ENCODE measurements around the gene TNNI3. TPM values are rescaled to one million over a fixed set of nuclear protein-coding genes. Genes with fewer than 3 reads are reported as not detected.
"Not testable (repeated sequence)": the region's sequence is repeated elsewhere in the genome, so short reads cannot be mapped to it uniquely, and the experiment has no call there.

The TNNI3 gene
- polyA plus RNA-seq, 1 donor: 1.9 TPM

- no peak for DNase-seq
These were observed 45.2 kb downstream of the TNNI3 start for GRCh38 chr19:55112246-55112776.

DNA sequence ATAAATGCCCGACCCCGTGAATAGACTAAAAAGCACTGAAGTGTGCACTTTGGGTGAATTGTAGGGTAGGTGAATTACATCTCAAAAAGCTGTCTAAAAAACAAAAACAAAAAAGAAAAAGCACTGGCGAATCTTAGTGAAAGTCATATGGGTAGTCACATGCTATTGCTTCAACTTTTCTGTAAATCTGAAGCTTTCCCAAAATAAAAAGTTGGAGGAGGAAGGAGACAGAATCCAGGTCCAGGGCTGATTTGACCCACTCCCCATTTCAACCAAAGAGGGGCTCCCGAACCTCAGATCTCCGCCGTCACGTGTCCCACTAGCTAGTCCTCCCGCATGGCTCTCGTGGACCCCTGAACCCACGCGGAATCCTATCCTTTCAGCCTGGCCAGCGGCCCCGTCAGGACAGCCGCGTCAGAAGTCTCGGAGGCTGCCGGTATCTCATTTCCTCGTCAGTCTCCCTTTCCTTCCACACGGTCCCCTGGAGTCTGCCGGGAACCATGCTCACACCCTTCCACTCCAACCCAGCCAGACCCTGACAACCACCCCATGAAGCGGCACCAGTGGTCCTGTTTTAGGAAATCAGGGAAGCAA, 46.2 kb downstream of the TNNI3 start:
- no peak for DNase-seq

DNA sequence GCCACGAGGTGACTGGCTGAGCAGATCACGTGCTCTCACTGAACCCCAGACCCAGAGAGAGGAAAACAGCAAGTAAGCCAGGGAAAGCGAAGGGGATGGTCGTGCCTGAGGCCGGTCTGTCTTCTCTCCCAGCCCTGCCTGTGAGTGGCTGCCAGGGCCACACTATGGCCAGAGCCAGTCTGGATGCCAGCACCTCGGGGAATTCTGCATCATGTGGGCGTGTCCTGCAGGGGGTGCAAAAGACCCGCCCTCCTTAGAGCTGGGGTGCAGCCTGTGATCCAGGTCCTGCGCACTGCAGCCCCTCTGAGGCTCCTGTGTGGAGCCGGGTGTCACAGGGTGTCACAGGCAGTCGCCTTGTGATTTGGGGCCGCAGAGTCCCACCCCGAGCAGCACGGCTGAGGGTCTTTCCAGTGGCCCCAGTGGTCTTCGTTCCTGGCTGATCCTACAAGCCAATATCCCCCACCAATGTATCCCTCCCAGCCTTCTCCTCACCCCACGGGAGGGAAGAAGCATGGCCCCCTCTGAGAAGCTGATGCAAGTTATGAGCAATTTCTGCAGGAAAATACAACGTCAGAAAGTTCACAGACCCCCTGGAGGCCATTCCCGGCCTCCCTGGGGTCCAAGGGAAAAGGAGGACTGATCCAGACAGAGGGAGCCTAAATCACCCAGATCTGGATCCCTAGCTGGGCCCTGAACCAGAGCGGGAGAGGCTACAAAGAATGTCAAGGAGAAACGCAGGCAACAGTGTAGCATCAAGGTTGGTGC, 47.8 kb downstream of the TNNI3 start:
- no peak for DNase-seq

- not testable (repeated sequence) for DNase-seq
These were observed 50.3 kb downstream of the TNNI3 start for GRCh38 chr19:55107252-55107651.

DNA sequence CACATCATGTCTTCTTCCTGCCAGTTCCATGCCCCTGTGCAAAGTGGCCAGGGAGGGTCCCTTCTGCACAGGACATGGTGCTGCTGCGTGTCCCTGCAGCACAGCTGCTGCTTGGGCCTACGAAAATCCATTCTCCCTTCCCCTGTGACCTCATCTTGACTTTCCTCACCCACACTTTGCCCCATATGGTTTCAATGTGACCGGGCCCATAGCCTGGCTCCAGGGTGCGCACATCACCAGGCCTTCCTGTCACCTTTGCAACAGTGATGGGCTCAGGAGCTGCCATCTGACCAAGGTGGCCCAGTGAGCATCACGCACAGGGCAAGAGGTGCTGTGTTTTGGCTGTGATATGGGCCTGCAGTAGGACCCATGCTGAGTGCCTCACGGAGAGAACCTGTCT, 50.9 kb downstream of the TNNI3 start:
- DNase-seq: no peak

GRCh38 chr19:55105237-55105636, 52.3 kb downstream of the TNNI3 start:
- no peak for DNase-seq

GRCh38 chr19:55103190-55103589, 54.3 kb downstream of the TNNI3 start:
- no peak for DNase-seq

Other genes with a start within 250 kb of the TNNI3 start
- not detected for gene NLRP7, start 210.2 kb downstream of the TNNI3 start, polyA plus RNA-seq (ENCODE audit: insufficient read length)
- gene NLRP2, start 191.4 kb downstream of the TNNI3 start, polyA plus RNA-seq (ENCODE audit: insufficient read length): 0.59 TPM
- 0.15 TPM for gene GP6, start 119.5 kb downstream of the TNNI3 start, polyA plus RNA-seq (ENCODE audit: insufficient read length)
- 14.5 TPM for gene RDH13, start 94.6 kb downstream of the TNNI3 start, polyA plus RNA-seq (ENCODE audit: insufficient read length)
- 2.6 TPM for gene EPS8L1, start 81.9 kb downstream of the TNNI3 start, polyA plus RNA-seq (ENCODE audit: insufficient read length)
- gene PPP1R12C, start 40.1 kb downstream of the TNNI3 start, polyA plus RNA-seq (ENCODE audit: insufficient read length): 74.0 TPM
- gene TNNT1, start 8.5 kb downstream of the TNNI3 start, polyA plus RNA-seq (ENCODE audit: insufficient read length): 516 TPM
- gene DNAAF3, start 8.9 kb upstream of the TNNI3 start, polyA plus RNA-seq (ENCODE audit: insufficient read length): 1.2 TPM
- 0.13 TPM for gene SYT5, start 22.6 kb upstream of the TNNI3 start, polyA plus RNA-seq (ENCODE audit: insufficient read length)
- 0.27 TPM for gene PTPRH, start 51.8 kb upstream of the TNNI3 start, polyA plus RNA-seq (ENCODE audit: insufficient read length)
- gene TMEM86B, start 71.0 kb upstream of the TNNI3 start, polyA plus RNA-seq (ENCODE audit: insufficient read length): 2.6 TPM
- gene PPP6R1, start 101.3 kb upstream of the TNNI3 start, polyA plus RNA-seq (ENCODE audit: insufficient read length): 31.5 TPM
- gene HSPBP1, start 122.4 kb upstream of the TNNI3 start, polyA plus RNA-seq (ENCODE audit: insufficient read length): 30.6 TPM
- gene BRSK1, start 126.3 kb upstream of the TNNI3 start, polyA plus RNA-seq (ENCODE audit: insufficient read length): 5.8 TPM
- 1.3 TPM for gene TMEM150B, start 167.6 kb upstream of the TNNI3 start, polyA plus RNA-seq (ENCODE audit: insufficient read length)
- gene KMT5C, start 182.1 kb upstream of the TNNI3 start, polyA plus RNA-seq (ENCODE audit: insufficient read length): 26.8 TPM
- gene COX6B2, start 197.0 kb upstream of the TNNI3 start, polyA plus RNA-seq (ENCODE audit: insufficient read length): 0.65 TPM
- gene GARIN5B, start 205.5 kb upstream of the TNNI3 start, polyA plus RNA-seq (ENCODE audit: insufficient read length): not detected
- gene IL11, start 212.7 kb upstream of the TNNI3 start, polyA plus RNA-seq (ENCODE audit: insufficient read length): 0.25 TPM
- not detected for gene TMEM190, start 219.1 kb upstream of the TNNI3 start, polyA plus RNA-seq (ENCODE audit: insufficient read length)
- gene TMEM238, start 226.6 kb upstream of the TNNI3 start, polyA plus RNA-seq (ENCODE audit: insufficient read length): 0.32 TPM
- gene RPL28, start 228.2 kb upstream of the TNNI3 start, polyA plus RNA-seq (ENCODE audit: insufficient read length): 1,898 TPM